Uterus (tissue), 2 donors: ENCODE measurements around the gene DGAT2.

Source experiments
- POLR2A ChIP-seq, 2 donors: fragments of 450-650 bp; IDR thresholded peaks; one replicate each; pipeline ENCODE4 v1.6.1; 2016; ENCODE audit warnings: antibody characterized with exemption in 2 of 2, mild to moderate bottlenecking in 1 of 2, moderate library complexity in 1 of 2
- TF ChIP-seq, protein P1 (sequence below), 4 experiments: fragments of 200-600 bp in 2 of 4; fragments of 450-650 bp in 2 of 4; sonication (generic) in 2 of 4; IDR thresholded peaks; one replicate each; pipeline ENCODE4 v1.5.1; 2016 to 2019; ENCODE audit warnings: antibody characterized with exemption in 4 of 4, mild to moderate bottlenecking in 2 of 4, moderate library complexity in 1 of 4

DNA sequence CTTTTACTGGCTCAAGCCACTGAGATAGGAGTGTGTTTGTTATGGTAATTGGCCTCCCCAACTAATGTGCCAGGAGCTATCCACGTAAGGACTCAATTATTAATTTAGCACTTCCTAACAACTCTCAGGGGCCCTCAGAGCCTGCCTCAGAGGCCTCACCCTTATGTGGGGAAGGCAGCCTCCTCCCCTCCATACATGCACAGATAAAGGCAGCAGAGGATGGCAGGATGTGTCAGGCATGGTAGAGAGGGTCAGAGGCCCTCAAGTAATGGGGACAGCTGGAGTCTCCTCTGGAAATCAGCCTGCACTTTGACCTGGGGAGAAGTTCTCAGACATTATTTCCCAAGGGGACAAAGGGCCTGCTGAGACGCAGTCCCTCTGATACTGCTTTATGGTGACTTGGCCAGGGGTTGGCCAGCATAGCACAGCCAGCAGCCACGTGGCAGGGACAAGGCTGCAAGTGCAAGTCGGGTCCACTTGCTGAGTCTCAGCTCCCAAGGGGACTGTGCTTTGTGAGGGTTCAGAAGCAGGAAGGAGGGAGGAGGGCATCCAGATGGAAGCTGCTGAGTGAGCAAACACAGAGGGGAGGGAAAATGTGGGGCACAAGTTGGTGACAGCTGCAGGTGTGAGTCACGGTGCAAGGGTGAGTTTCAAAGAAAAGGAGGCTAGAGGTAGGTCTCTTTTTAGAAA, 33.9 kb upstream of the DGAT2 start:
- TF ChIP-seq, protein P1, sequence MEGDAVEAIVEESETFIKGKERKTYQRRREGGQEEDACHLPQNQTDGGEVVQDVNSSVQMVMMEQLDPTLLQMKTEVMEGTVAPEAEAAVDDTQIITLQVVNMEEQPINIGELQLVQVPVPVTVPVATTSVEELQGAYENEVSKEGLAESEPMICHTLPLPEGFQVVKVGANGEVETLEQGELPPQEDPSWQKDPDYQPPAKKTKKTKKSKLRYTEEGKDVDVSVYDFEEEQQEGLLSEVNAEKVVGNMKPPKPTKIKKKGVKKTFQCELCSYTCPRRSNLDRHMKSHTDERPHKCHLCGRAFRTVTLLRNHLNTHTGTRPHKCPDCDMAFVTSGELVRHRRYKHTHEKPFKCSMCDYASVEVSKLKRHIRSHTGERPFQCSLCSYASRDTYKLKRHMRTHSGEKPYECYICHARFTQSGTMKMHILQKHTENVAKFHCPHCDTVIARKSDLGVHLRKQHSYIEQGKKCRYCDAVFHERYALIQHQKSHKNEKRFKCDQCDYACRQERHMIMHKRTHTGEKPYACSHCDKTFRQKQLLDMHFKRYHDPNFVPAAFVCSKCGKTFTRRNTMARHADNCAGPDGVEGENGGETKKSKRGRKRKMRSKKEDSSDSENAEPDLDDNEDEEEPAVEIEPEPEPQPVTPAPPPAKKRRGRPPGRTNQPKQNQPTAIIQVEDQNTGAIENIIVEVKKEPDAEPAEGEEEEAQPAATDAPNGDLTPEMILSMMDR (IDR thresholded peaks at IDR 0.05), result no peak
- TF ChIP-seq POLR2A (IDR thresholded peaks at IDR 0.05), result no peak
